ENCODE measurements around the gene PAQR3.

The PAQR3 gene

GRCh38 chr4:78904143-78904542, 35.1 kb downstream of the PAQR3 start:
- Histone ChIP-seq H3K27ac (replicated peaks; ENCODE audit: low read length) (no peak overlapping the region), H3K27me3 (ENCODE audit: control insufficient read depth in 3 of 3, insufficient read depth in 3 of 3, low read depth in 1 of 3, low read length in 3 of 3) (no peaks in the 10 kb centered on the region), H3K4me1 (ENCODE audit: control insufficient read depth in 2 of 2, insufficient read depth in 1 of 2, low read depth in 1 of 2, low read length in 2 of 2) (no peaks in the 10 kb centered on the region), H3K18ac (ENCODE audit: low read length) (no peak overlapping the region), H4K8ac (ENCODE audit: low read depth, low read length) (no peak overlapping the region), H3K36me3 (replicated peaks in 1 of 2; ENCODE audit: control insufficient read depth in 2 of 2, insufficient read depth in 2 of 2, low read length in 2 of 2) (peaks cover 0 to 3% of the 10 kb centered on the region in 2 donors), H3K4me3 (ENCODE audit: low read length in 2 of 2) (no peak overlapping the region), H3K4me2 (ENCODE audit: insufficient read depth, low read length, poor library complexity, severe bottlenecking) (no peak overlapping the region), H2AK5ac (ENCODE audit: low read depth, low read length) (no peak overlapping the region), H2BK15ac (ENCODE audit: low read length) (no peak overlapping the region), H2BK120ac (ENCODE audit: low read depth, low read length) (no peak overlapping the region), H2BK5ac (ENCODE audit: low read length) (no peak overlapping the region), H3K23ac (ENCODE audit: low read depth, low read length, poor library complexity) (no peak overlapping the region), H3K14ac (ENCODE audit: low read length) (no peak overlapping the region), H2AFZ (ENCODE audit: low read length) (no peak overlapping the region), H3K9me3 (replicated peaks in 1 of 2; ENCODE audit: control insufficient read depth in 2 of 2, insufficient read depth in 1 of 2, low read depth in 1 of 2, low read length in 2 of 2) (no peaks in the 10 kb centered on the region), H4K91ac (ENCODE audit: low read depth, low read length, poor library complexity) (no peak overlapping the region), H3K79me1 (ENCODE audit: low read depth, low read length) (no peaks in the 10 kb centered on the region), H3K4ac (ENCODE audit: low read length) (no peak overlapping the region), H2BK12ac (ENCODE audit: low read length) (no peak overlapping the region), H3K9ac (ENCODE audit: low read depth, low read length, poor library complexity) (no peak overlapping the region)
- DNase-seq (ENCODE audit: low spot score): no peak
- WGBS, 2 donors (ENCODE audit: extremely low coverage in 2 of 2, insufficient read length in 2 of 2, insufficient replicate concordance in 1 of 2): no CpG with 5 or more reads among the region's 1 CpG

- Histone ChIP-seq H3K9ac (ENCODE audit: low read depth, low read length, poor library complexity) (no peak overlapping the region), H2BK12ac (ENCODE audit: low read length) (no peak overlapping the region), H4K8ac (ENCODE audit: low read depth, low read length) (no peak overlapping the region), H2BK5ac (ENCODE audit: low read length) (no peak overlapping the region), H3K14ac (ENCODE audit: low read length) (no peak overlapping the region), H4K91ac (ENCODE audit: low read depth, low read length, poor library complexity) (no peak overlapping the region), H3K23ac (ENCODE audit: low read depth, low read length, poor library complexity) (no peak overlapping the region), H3K36me3 (replicated peaks in 1 of 2; ENCODE audit: control insufficient read depth in 2 of 2, insufficient read depth in 2 of 2, low read length in 2 of 2) (peaks cover 0 to 2% of the 10 kb centered on the region in 2 donors), H3K4me3 (ENCODE audit: low read length in 2 of 2) (no peak overlapping the region), H2BK15ac (ENCODE audit: low read length) (no peak overlapping the region), H3K4me1 (ENCODE audit: control insufficient read depth in 2 of 2, insufficient read depth in 1 of 2, low read depth in 1 of 2, low read length in 2 of 2) (no peaks in the 10 kb centered on the region), H3K79me1 (ENCODE audit: low read depth, low read length) (no peaks in the 10 kb centered on the region), H3K18ac (ENCODE audit: low read length) (no peak overlapping the region), H2AK5ac (ENCODE audit: low read depth, low read length) (no peak overlapping the region), H3K4me2 (ENCODE audit: insufficient read depth, low read length, poor library complexity, severe bottlenecking) (no peak overlapping the region), H3K9me3 (replicated peaks in 1 of 2; ENCODE audit: control insufficient read depth in 2 of 2, insufficient read depth in 1 of 2, low read depth in 1 of 2, low read length in 2 of 2) (no peaks in the 10 kb centered on the region), H3K27me3 (ENCODE audit: control insufficient read depth in 3 of 3, insufficient read depth in 3 of 3, low read depth in 1 of 3, low read length in 3 of 3) (no peaks in the 10 kb centered on the region), H3K27ac (replicated peaks; ENCODE audit: low read length) (no peak overlapping the region), H2AFZ (ENCODE audit: low read length) (no peak overlapping the region), H2BK120ac (ENCODE audit: low read depth, low read length) (no peak overlapping the region), H3K4ac (ENCODE audit: low read length) (no peak overlapping the region)
- WGBS, 2 donors (ENCODE audit: extremely low coverage in 2 of 2, insufficient read length in 2 of 2, insufficient replicate concordance in 1 of 2): no CpG with 5 or more reads among the region's 1 CpG
- no peak for DNase-seq (ENCODE audit: low spot score)
Measured at GRCh38 chr4:78902298-78902697, 36.9 kb downstream of the PAQR3 start.

GRCh38 chr4:78901882-78902281, 37.4 kb downstream of the PAQR3 start:
- H3K4me1 ChIP-seq (ENCODE audit: control insufficient read depth in 2 of 2, insufficient read depth in 1 of 2, low read depth in 1 of 2, low read length in 2 of 2): no peaks in the 10 kb centered on the region
- whole genome bisulfite sequencing, 2 donors (ENCODE audit: extremely low coverage in 2 of 2, insufficient read length in 2 of 2, insufficient replicate concordance in 1 of 2): no CpG with 5 or more reads among the region's 2 CpGs
- no peak overlapping the region for H3K4ac ChIP-seq (ENCODE audit: low read length)

GRCh38 chr4:78899302-78899701, 39.9 kb downstream of the PAQR3 start:
- H2BK120ac ChIP-seq (ENCODE audit: low read depth, low read length): no peak overlapping the region
- H3K18ac ChIP-seq (ENCODE audit: low read length): no peak overlapping the region
- H2AFZ ChIP-seq (ENCODE audit: low read length): no peak overlapping the region
- no peak overlapping the region for H3K4ac ChIP-seq (ENCODE audit: low read length)
- peaks cover 2 to 15% of the 10 kb centered on the region in 2 donors for H3K36me3 ChIP-seq (replicated peaks in 1 of 2; ENCODE audit: control insufficient read depth in 2 of 2, insufficient read depth in 2 of 2, low read length in 2 of 2)
- H3K27me3 ChIP-seq (ENCODE audit: control insufficient read depth in 3 of 3, insufficient read depth in 3 of 3, low read depth in 1 of 3, low read length in 3 of 3): no peaks in the 10 kb centered on the region
- H3K9ac ChIP-seq (ENCODE audit: low read depth, low read length, poor library complexity): no peak overlapping the region
- no peak overlapping the region for H3K4me2 ChIP-seq (ENCODE audit: insufficient read depth, low read length, poor library complexity, severe bottlenecking)
- DNase-seq (ENCODE audit: low spot score): no peak
- no peak overlapping the region for H3K27ac ChIP-seq (replicated peaks; ENCODE audit: low read length)
- H4K91ac ChIP-seq (ENCODE audit: low read depth, low read length, poor library complexity): no peak overlapping the region
- H3K23ac ChIP-seq (ENCODE audit: low read depth, low read length, poor library complexity): no peak overlapping the region
- H2BK15ac ChIP-seq (ENCODE audit: low read length): no peak overlapping the region
- H3K79me1 ChIP-seq (ENCODE audit: low read depth, low read length): no peaks in the 10 kb centered on the region
- H3K14ac ChIP-seq (ENCODE audit: low read length): no peak overlapping the region
- no peak overlapping the region for H2AK5ac ChIP-seq (ENCODE audit: low read depth, low read length)
- H3K4me3 ChIP-seq (ENCODE audit: low read length in 2 of 2): no peak overlapping the region
- H3K4me1 ChIP-seq (ENCODE audit: control insufficient read depth in 2 of 2, insufficient read depth in 1 of 2, low read depth in 1 of 2, low read length in 2 of 2): no peaks in the 10 kb centered on the region
- H2BK5ac ChIP-seq (ENCODE audit: low read length): no peak overlapping the region
- no peaks in the 10 kb centered on the region for H3K9me3 ChIP-seq (replicated peaks in 1 of 2; ENCODE audit: control insufficient read depth in 2 of 2, insufficient read depth in 1 of 2, low read depth in 1 of 2, low read length in 2 of 2)
- no peak overlapping the region for H4K8ac ChIP-seq (ENCODE audit: low read depth, low read length)
- H2BK12ac ChIP-seq (ENCODE audit: low read length): no peak overlapping the region

More at GRCh38 chr4:78901882-78902281, 37.4 kb downstream of the PAQR3 start:
- Histone ChIP-seq H2BK15ac (ENCODE audit: low read length) (no peak overlapping the region), H3K4me3 (ENCODE audit: low read length in 2 of 2) (no peak overlapping the region), H3K4me2 (ENCODE audit: insufficient read depth, low read length, poor library complexity, severe bottlenecking) (no peak overlapping the region), H3K9ac (ENCODE audit: low read depth, low read length, poor library complexity) (no peak overlapping the region), H3K23ac (ENCODE audit: low read depth, low read length, poor library complexity) (no peak overlapping the region), H3K18ac (ENCODE audit: low read length) (no peak overlapping the region), H3K27ac (replicated peaks; ENCODE audit: low read length) (no peak overlapping the region), H4K8ac (ENCODE audit: low read depth, low read length) (no peak overlapping the region), H3K9me3 (replicated peaks in 1 of 2; ENCODE audit: control insufficient read depth in 2 of 2, insufficient read depth in 1 of 2, low read depth in 1 of 2, low read length in 2 of 2) (no peaks in the 10 kb centered on the region), H3K79me1 (ENCODE audit: low read depth, low read length) (no peaks in the 10 kb centered on the region), H2BK120ac (ENCODE audit: low read depth, low read length) (no peak overlapping the region), H3K14ac (ENCODE audit: low read length) (no peak overlapping the region), H2AFZ (ENCODE audit: low read length) (no peak overlapping the region), H3K27me3 (ENCODE audit: control insufficient read depth in 3 of 3, insufficient read depth in 3 of 3, low read depth in 1 of 3, low read length in 3 of 3) (no peaks in the 10 kb centered on the region), H2AK5ac (ENCODE audit: low read depth, low read length) (no peak overlapping the region), H4K91ac (ENCODE audit: low read depth, low read length, poor library complexity) (no peak overlapping the region), H3K36me3 (replicated peaks in 1 of 2; ENCODE audit: control insufficient read depth in 2 of 2, insufficient read depth in 2 of 2, low read length in 2 of 2) (peaks cover 0 to 2% of the 10 kb centered on the region in 2 donors), H2BK5ac (ENCODE audit: low read length) (no peak overlapping the region), H2BK12ac (ENCODE audit: low read length) (no peak overlapping the region)
- no peak for DNase-seq (ENCODE audit: low spot score)
